Sigmoid colon (tissue), 7 donors: ENCODE results near the gene SMIM43. TPM values are rescaled to one million over a fixed set of nuclear protein-coding genes. Genes with fewer than 3 reads are reported as not detected.
"Not testable (repeated sequence)": the region's sequence is repeated elsewhere in the genome, so short reads cannot be mapped to it uniquely, and the experiment has no call there.

ENCODE experiments used
- DNase-seq: peaks from one replicate; pipeline ENCODE4 v3.0.0-alpha.2; 2019
- H3K27ac ChIP-seq, 4 donors: fragments of 200-600 bp; sonication (generic); one replicate each; pipeline ENCODE4 v1.5.1; 2016 to 2019; ENCODE audit warnings: mild to moderate bottlenecking in 1 of 4
- H3K27me3 ChIP-seq, 3 donors: fragments of 200-600 bp; sonication (generic); one replicate each; pipeline ENCODE4 v1.5.1; 2019; ENCODE audit warnings: mild to moderate bottlenecking in 1 of 3
- H3K36me3 ChIP-seq, 4 donors: fragments of 200-600 bp; sonication (generic); one replicate each; pipeline ENCODE4 v1.5.1; 2016 to 2019
- H3K4me1 ChIP-seq, 4 donors: fragments of 200-600 bp; sonication (generic); one replicate each; pipeline ENCODE4 v1.5.1; 2017 to 2019
- H3K4me3 ChIP-seq, 4 donors: fragments of 200-600 bp; sonication (generic); one replicate each; pipeline ENCODE4 v1.5.1; 2017 to 2019; ENCODE audit warnings: mild to moderate bottlenecking in 2 of 4, moderate library complexity in 1 of 4
- H3K9me3 ChIP-seq, 4 donors: fragments of 200-600 bp in 3 of 4; sonication (generic) in 3 of 4; one replicate each; pipeline versions ENCODE4 v1.5.1 to v1.6.1; 2013 to 2019
- CTCF ChIP-seq, 4 experiments: fragments of 450-650 bp in 3 of 4; fragments of 200-600 bp in 1 of 4; IDR thresholded peaks; one replicate each; pipeline ENCODE4 v1.5.1; 2016 to 2019; ENCODE audit warnings: antibody characterized with exemption in 4 of 4, mild to moderate bottlenecking in 3 of 4, moderate library complexity in 2 of 4
- EP300 ChIP-seq, 4 donors: sonication (generic); formaldehyde crosslinking; IDR thresholded peaks; one replicate each; pipeline ENCODE4 v1.6.1; 2017; ENCODE audit warnings: antibody characterized with exemption in 4 of 4
- POLR2A ChIP-seq, 2 donors: fragments of 450-650 bp; IDR thresholded peaks; one replicate each; pipeline ENCODE4 v1.6.1; 2016; ENCODE audit warnings: antibody characterized with exemption in 2 of 2, mild to moderate bottlenecking in 2 of 2, moderate library complexity in 2 of 2
- POLR2AphosphoS5 ChIP-seq, 4 donors: sonication (generic); formaldehyde crosslinking; IDR thresholded peaks; one replicate each; pipeline ENCODE4 v1.6.1; 2017; ENCODE audit warnings: antibody characterized with exemption in 4 of 4
- WGBS, 2 donors: extraction: QIAGEN DNeasy Blood & Tissue Kit; methylation state at CpG; one replicate each; pipeline ENCODE4 v1.1.7; 2013; 5-methylcytosine and 5-hydroxymethylcytosine counted together
- intact Hi-C: fragments of 100-400 bp; cut with DNase I; formaldehyde crosslinking; loops from one replicate; pipeline ENCODE4 v1.15.1; 2023
- polyA plus RNA-seq, 3 donors: library from polyadenylated mRNA; stranded (reverse); fragments of 200-250 nt; gene quantifications; one replicate each; pipeline ENCODE4 v1.2.3, GENCODE V29; 2013
- total RNA-seq, 4 donors: library from RNA; depleted of rRNA; stranded (reverse); fragments of >200 nt; gene quantifications; one replicate each; pipeline ENCODE4 v1.1.0, GENCODE V29; 2016
- donor health status: healthy with polysubstance abuse.
- donor health status: Bipolar disorder and iron deficiency.
- donor health status: healthy.

SMIM43 gene
- total and polyA plus RNA-seq, 7 donors: 0.44 to 1.1 (median 0.60) TPM; not detected in 3

- Histone ChIP-seq H3K4me1 (peaks cover 0 to 7% (median 0%) of the 10 kb centered on the region in 4 donors), H3K36me3 (no peaks in the 10 kb centered on the region), H3K27ac (no peak overlapping the region), H3K27me3 (no peaks in the 10 kb centered on the region), H3K9me3 (no peaks in the 10 kb centered on the region), H3K4me3 (no peak overlapping the region)
- DNase-seq: no peak
- WGBS, 2 donors: 81 to 85% methylated on average over 10 of the region's 10 CpGs
- no peak for TF ChIP-seq EP300 (IDR thresholded peaks at IDR 0.05)
- TF ChIP-seq POLR2AphosphoS5 (IDR thresholded peaks at IDR 0.05): no peak
- TF ChIP-seq CTCF (IDR thresholded peaks at IDR 0.05): no peak
- no peak for TF ChIP-seq POLR2A (IDR thresholded peaks at IDR 0.05)
- intact Hi-C loops: loop anchor here (10.0 kb wide), 1 partner anchor 543 kb away; no protein-coding TSS in a partner anchor
Observed at GRCh38 chr4:121737846-121738554, 27.0 kb downstream of the SMIM43 start.

- H3K9me3 ChIP-seq: no peaks in the 10 kb centered on the region
- TF ChIP-seq POLR2A (IDR thresholded peaks at IDR 0.05): no peak
- no peak for TF ChIP-seq POLR2AphosphoS5 (IDR thresholded peaks at IDR 0.05)
- peak in 3 of 4 experiments; percentile 29 to 48 (median 37) for TF ChIP-seq CTCF (IDR thresholded peaks at IDR 0.05)
- no peak overlapping the region for H3K27ac ChIP-seq
- intact Hi-C loops: loop anchor here (10.0 kb wide), 1 partner anchor 542 kb away; no protein-coding TSS in a partner anchor
- no peak overlapping the region for H3K4me3 ChIP-seq
- no peaks in the 10 kb centered on the region for H3K27me3 ChIP-seq
- H3K36me3 ChIP-seq: no peaks in the 10 kb centered on the region
- peaks cover 0 to 7% (median 0%) of the 10 kb centered on the region in 4 donors for H3K4me1 ChIP-seq
- 56 to 78% methylated on average over 5 of the region's 5 CpGs for WGBS, 2 donors
- no peak for DNase-seq
Observed at GRCh38 chr4:121736735-121737351, 28.1 kb downstream of the SMIM43 start.

GRCh38 chr4:121734571-121734970 lies 30.4 kb downstream of the SMIM43 start:
- intact Hi-C loops: loop anchor here (10.0 kb wide), 1 partner anchor 540 kb away; no protein-coding TSS in a partner anchor
- peaks cover 0 to 7% (median 0%) of the 10 kb centered on the region in 4 donors for H3K4me1 ChIP-seq
- no peak overlapping the region for H3K4me3 ChIP-seq
- TF ChIP-seq CTCF (IDR thresholded peaks at IDR 0.05) (no peak), POLR2AphosphoS5 (IDR thresholded peaks at IDR 0.05) (no peak), POLR2A (IDR thresholded peaks at IDR 0.05) (no peak), EP300 (IDR thresholded peaks at IDR 0.05) (no peak)
- H3K27me3 ChIP-seq: no peaks in the 10 kb centered on the region
- no peaks in the 10 kb centered on the region for H3K36me3 ChIP-seq
- no peaks in the 10 kb centered on the region for H3K9me3 ChIP-seq
- 86 to 91% methylated on average over 1 of the region's 1 CpG for WGBS, 2 donors
- no peak overlapping the region for H3K27ac ChIP-seq
- no peak for DNase-seq

GRCh38 chr4:121733942-121734341 lies 31.0 kb downstream of the SMIM43 start:
- 83 to 95% methylated on average over 1 of the region's 1 CpG for WGBS, 2 donors
- Histone ChIP-seq H3K4me1 (peaks cover 0 to 7% (median 0%) of the 10 kb centered on the region in 4 donors), H3K27me3 (no peaks in the 10 kb centered on the region), H3K27ac (no peak overlapping the region), H3K36me3 (no peaks in the 10 kb centered on the region), H3K4me3 (no peak overlapping the region), H3K9me3 (no peaks in the 10 kb centered on the region)
- DNase-seq: no peak
- intact Hi-C loops: loop anchor here (10.0 kb wide), 1 partner anchor 539 kb away; no protein-coding TSS in a partner anchor
- TF ChIP-seq POLR2AphosphoS5 (IDR thresholded peaks at IDR 0.05): no peak
- no peak for TF ChIP-seq CTCF (IDR thresholded peaks at IDR 0.05)
- no peak for TF ChIP-seq POLR2A (IDR thresholded peaks at IDR 0.05)
- TF ChIP-seq EP300 (IDR thresholded peaks at IDR 0.05): no peak

GRCh38 chr4:121729753-121730152 lies 35.2 kb downstream of the SMIM43 start:
- H3K27ac ChIP-seq, H3K4me1 ChIP-seq, H3K4me3 ChIP-seq, H3K9me3 ChIP-seq, H3K27me3 ChIP-seq, DNase-seq, H3K36me3 ChIP-seq: not testable (repeated sequence)
- intact Hi-C loops: loop anchor here (5.0 to 10.0 kb wide), 2 partner anchors 357 to 535 kb away; no protein-coding TSS in a partner anchor
- WGBS, 2 donors: 98 to 100% methylated on average over 2 of the region's 2 CpGs
